A673 (cell line): ENCODE data around the gene TMEM192.

Source experiments
- EZH2 ChIP-seq: fragments of 200-600 bp; sonication (generic); IDR thresholded peaks from 2 replicates; pipeline ENCODE4 v1.6.1; 2017; ENCODE audit warnings: borderline replicate concordance, low read depth, mild to moderate bottlenecking, mixed read lengths, antibody characterized with exemption, low read length; ENCODE audit not compliant: poor library complexity, severe bottlenecking
- TF ChIP-seq, protein P1 (sequence below): fragments of 300-800, 200-600 bp; sonication (generic); conservative IDR thresholded peaks from 2 replicates; pipeline ENCODE4 v1.5.1; 2017; ENCODE audit warnings: low read depth, mild to moderate bottlenecking, antibody characterized with exemption, low read length, moderate library complexity, mixed read lengths

GRCh38 chr4:165094873-165095272 lies 17.8 kb downstream of the TMEM192 start:
- TF ChIP-seq, protein P1, sequence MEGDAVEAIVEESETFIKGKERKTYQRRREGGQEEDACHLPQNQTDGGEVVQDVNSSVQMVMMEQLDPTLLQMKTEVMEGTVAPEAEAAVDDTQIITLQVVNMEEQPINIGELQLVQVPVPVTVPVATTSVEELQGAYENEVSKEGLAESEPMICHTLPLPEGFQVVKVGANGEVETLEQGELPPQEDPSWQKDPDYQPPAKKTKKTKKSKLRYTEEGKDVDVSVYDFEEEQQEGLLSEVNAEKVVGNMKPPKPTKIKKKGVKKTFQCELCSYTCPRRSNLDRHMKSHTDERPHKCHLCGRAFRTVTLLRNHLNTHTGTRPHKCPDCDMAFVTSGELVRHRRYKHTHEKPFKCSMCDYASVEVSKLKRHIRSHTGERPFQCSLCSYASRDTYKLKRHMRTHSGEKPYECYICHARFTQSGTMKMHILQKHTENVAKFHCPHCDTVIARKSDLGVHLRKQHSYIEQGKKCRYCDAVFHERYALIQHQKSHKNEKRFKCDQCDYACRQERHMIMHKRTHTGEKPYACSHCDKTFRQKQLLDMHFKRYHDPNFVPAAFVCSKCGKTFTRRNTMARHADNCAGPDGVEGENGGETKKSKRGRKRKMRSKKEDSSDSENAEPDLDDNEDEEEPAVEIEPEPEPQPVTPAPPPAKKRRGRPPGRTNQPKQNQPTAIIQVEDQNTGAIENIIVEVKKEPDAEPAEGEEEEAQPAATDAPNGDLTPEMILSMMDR = no peak
- no peak for TF ChIP-seq EZH2
